ENCODE results near the gene PDS5A. TPM values are rescaled to one million over a fixed set of nuclear protein-coding genes. Genes with fewer than 3 reads are reported as not detected.

The PDS5A gene
- total and polyA plus RNA-seq, 10 donors: 17.9 to 90.7 (median 71.3) TPM

- peak overlapping the region in 5 of 8 donors; percentile 33 to 71 (median 56) for H3K27ac ChIP-seq
- H3K9me3 ChIP-seq: no peaks in the 10 kb centered on the region
- TF ChIP-seq, protein P1, sequence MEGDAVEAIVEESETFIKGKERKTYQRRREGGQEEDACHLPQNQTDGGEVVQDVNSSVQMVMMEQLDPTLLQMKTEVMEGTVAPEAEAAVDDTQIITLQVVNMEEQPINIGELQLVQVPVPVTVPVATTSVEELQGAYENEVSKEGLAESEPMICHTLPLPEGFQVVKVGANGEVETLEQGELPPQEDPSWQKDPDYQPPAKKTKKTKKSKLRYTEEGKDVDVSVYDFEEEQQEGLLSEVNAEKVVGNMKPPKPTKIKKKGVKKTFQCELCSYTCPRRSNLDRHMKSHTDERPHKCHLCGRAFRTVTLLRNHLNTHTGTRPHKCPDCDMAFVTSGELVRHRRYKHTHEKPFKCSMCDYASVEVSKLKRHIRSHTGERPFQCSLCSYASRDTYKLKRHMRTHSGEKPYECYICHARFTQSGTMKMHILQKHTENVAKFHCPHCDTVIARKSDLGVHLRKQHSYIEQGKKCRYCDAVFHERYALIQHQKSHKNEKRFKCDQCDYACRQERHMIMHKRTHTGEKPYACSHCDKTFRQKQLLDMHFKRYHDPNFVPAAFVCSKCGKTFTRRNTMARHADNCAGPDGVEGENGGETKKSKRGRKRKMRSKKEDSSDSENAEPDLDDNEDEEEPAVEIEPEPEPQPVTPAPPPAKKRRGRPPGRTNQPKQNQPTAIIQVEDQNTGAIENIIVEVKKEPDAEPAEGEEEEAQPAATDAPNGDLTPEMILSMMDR (IDR thresholded peaks at IDR 0.05 in 8 of 11, conservative IDR thresholded peaks at IDR 0.05 in 3 of 11): no peak
- TF ChIP-seq POLR2AphosphoS5 (IDR thresholded peaks at IDR 0.05) (no peak), POLR2A (IDR thresholded peaks at IDR 0.05) (no peak)
- H3K4me1 ChIP-seq: peaks cover 23 to 83% (median 49%) of the 10 kb centered on the region in 6 donors
- WGBS, 5 donors: 73 to 85% (median 80%) methylated on average over 8 of the region's 8 CpGs
- no peak for DNase-seq
- intact Hi-C loops (cut with DNase I; ENCODE audit: low total_unique reads): no loop called here
- peaks cover 0 to 7% (median under 1%) of the 10 kb centered on the region in 6 donors for H3K36me3 ChIP-seq
- peak overlapping the region in 3 of 8 donors; percentile 9 to 44 (median 14) for H3K4me3 ChIP-seq
- no peaks in the 10 kb centered on the region for H3K27me3 ChIP-seq (replicated peaks in 1 of 7)
Measured at GRCh38 chr4:39932776-39933402, 44.8 kb downstream of the PDS5A start.

- DNase-seq: no peak
- intact Hi-C loops (cut with DNase I; ENCODE audit: low total_unique reads): no loop called here
- H3K36me3 ChIP-seq: peaks cover 0 to 21% (median 13%) of the 10 kb centered on the region in 6 donors
- no peak overlapping the region for H3K4me3 ChIP-seq
- peak overlapping the region in 4 of 8 donors; percentile 24 to 71 (median 62) for H3K27ac ChIP-seq
- TF ChIP-seq POLR2AphosphoS5 (IDR thresholded peaks at IDR 0.05) (no peak), POLR2A (IDR thresholded peaks at IDR 0.05) (no peak)
- TF ChIP-seq, protein P1 (IDR thresholded peaks at IDR 0.05 in 8 of 11, conservative IDR thresholded peaks at IDR 0.05 in 3 of 11): no peak
- peaks cover 19 to 70% (median 40%) of the 10 kb centered on the region in 6 donors for H3K4me1 ChIP-seq
- no peaks in the 10 kb centered on the region for H3K27me3 ChIP-seq (replicated peaks in 1 of 7)
- H3K9me3 ChIP-seq: no peaks in the 10 kb centered on the region
- 64 to 77% (median 68%) methylated on average over 5 of the region's 5 CpGs for WGBS, 5 donors
Measured at GRCh38 chr4:39931441-39931901, 46.2 kb downstream of the PDS5A start.

DNA sequence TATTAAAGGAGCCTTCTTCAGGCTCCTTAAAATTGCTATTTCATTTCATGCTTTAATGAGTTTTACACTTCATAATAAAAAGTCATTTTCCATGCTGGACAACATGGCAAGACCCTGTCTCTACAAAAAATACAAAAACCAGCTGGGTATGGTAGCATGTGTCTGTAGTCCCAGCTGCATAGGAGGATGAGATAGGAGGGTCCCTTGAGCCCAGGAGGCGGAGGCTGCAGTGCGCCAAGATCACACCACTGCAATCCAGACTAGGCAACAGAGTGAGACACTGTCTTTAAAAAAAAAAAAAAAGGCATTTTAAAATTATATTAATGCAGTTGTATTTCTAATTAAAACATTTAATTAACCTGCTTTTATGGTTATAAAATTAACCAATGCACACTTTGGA is 49.2 kb downstream of the PDS5A start:
- Histone ChIP-seq H3K9me3 (no peaks in the 10 kb centered on the region), H3K4me3 (no peak overlapping the region), H3K4me1 (peaks cover 11 to 40% (median 25%) of the 10 kb centered on the region in 6 donors), H3K27me3 (replicated peaks in 1 of 7) (no peaks in the 10 kb centered on the region), H3K36me3 (peaks cover 0 to 49% (median 25%) of the 10 kb centered on the region in 6 donors), H3K27ac (no peak overlapping the region)
- TF ChIP-seq POLR2AphosphoS5 (IDR thresholded peaks at IDR 0.05) (no peak), POLR2A (IDR thresholded peaks at IDR 0.05) (no peak)
- TF ChIP-seq, protein P1 (IDR thresholded peaks at IDR 0.05 in 8 of 11, conservative IDR thresholded peaks at IDR 0.05 in 3 of 11): no peak
- 95 to 100% (median 97%) methylated on average over 2 of the region's 2 CpGs for WGBS, 5 donors
- no peak for DNase-seq
- intact Hi-C loops (cut with DNase I; ENCODE audit: low total_unique reads): no loop called here

GRCh38 chr4:39924014-39924413 is 53.7 kb downstream of the PDS5A start:
- Histone ChIP-seq H3K27me3 (replicated peaks in 1 of 7) (no peaks in the 10 kb centered on the region), H3K9me3 (no peaks in the 10 kb centered on the region), H3K4me1 (peaks cover 0 to 11% (median 0%) of the 10 kb centered on the region in 6 donors), H3K27ac (no peak overlapping the region), H3K4me3 (no peak overlapping the region), H3K36me3 (peaks cover 0 to 89% (median 42%) of the 10 kb centered on the region in 6 donors)
- no peak for DNase-seq
- TF ChIP-seq POLR2AphosphoS5 (IDR thresholded peaks at IDR 0.05) (no peak), POLR2A (IDR thresholded peaks at IDR 0.05) (no peak)
- TF ChIP-seq, protein P1 (IDR thresholded peaks at IDR 0.05 in 8 of 11, conservative IDR thresholded peaks at IDR 0.05 in 3 of 11): no peak
- WGBS, 5 donors: 90 to 95% (median 94%) methylated on average over 2 of the region's 2 CpGs
- intact Hi-C loops (cut with DNase I; ENCODE audit: low total_unique reads): no loop called here
